ENCODE measurements around the gene ATP13A5.

The ATP13A5 gene

GRCh38 chr3:193313061-193313958 is 65.2 kb downstream of the ATP13A5 start:
- TF ChIP-seq, protein P1, sequence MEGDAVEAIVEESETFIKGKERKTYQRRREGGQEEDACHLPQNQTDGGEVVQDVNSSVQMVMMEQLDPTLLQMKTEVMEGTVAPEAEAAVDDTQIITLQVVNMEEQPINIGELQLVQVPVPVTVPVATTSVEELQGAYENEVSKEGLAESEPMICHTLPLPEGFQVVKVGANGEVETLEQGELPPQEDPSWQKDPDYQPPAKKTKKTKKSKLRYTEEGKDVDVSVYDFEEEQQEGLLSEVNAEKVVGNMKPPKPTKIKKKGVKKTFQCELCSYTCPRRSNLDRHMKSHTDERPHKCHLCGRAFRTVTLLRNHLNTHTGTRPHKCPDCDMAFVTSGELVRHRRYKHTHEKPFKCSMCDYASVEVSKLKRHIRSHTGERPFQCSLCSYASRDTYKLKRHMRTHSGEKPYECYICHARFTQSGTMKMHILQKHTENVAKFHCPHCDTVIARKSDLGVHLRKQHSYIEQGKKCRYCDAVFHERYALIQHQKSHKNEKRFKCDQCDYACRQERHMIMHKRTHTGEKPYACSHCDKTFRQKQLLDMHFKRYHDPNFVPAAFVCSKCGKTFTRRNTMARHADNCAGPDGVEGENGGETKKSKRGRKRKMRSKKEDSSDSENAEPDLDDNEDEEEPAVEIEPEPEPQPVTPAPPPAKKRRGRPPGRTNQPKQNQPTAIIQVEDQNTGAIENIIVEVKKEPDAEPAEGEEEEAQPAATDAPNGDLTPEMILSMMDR (IDR thresholded peaks at IDR 0.05; ENCODE audit: extremely low read depth, insufficient read depth, missing control alignments), result no peak
- no peak for DNase-seq (ENCODE audit: low spot score)
- in situ Hi-C loops (cut with MboI; ENCODE audit: low pct_unique_long_range_greater_than_20kb, low sequenced_read_pairs, unreplicated experiment), result no loop called here

GRCh38 chr3:193310914-193311723 is 67.4 kb downstream of the ATP13A5 start:
- no peak for DNase-seq (ENCODE audit: low spot score)
- in situ Hi-C loops (cut with MboI; ENCODE audit: low pct_unique_long_range_greater_than_20kb, low sequenced_read_pairs, unreplicated experiment), result no loop called here
- TF ChIP-seq, protein P1 (IDR thresholded peaks at IDR 0.05; ENCODE audit: extremely low read depth, insufficient read depth, missing control alignments), result no peak

- in situ Hi-C loops (cut with MboI; ENCODE audit: low pct_unique_long_range_greater_than_20kb, low sequenced_read_pairs, unreplicated experiment), result no loop called here
- DNase-seq (ENCODE audit: low spot score), result no peak
- TF ChIP-seq, protein P1 (IDR thresholded peaks at IDR 0.05; ENCODE audit: extremely low read depth, insufficient read depth, missing control alignments), result no peak
These were observed 73.2 kb downstream of the ATP13A5 start for GRCh38 chr3:193305356-193305755.

DNA sequence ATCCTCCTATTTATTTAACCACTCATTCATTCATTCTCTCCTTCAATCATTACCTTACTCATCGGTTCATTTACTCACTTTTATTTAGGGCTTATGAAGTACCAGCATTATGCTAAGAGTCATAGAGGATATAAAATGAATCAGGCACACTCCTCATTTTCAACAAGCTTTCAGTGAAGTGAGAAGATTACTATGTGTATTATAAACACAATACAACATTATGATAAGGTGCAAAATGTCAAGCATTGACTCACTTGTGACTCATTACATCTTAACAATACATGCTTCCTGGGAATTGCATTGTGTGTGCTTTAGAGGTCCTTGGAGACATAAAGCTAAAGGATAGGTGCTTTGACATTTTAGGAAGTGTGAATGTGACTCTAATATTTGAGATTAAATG is 77.1 kb downstream of the ATP13A5 start:
- in situ Hi-C loops (cut with MboI; ENCODE audit: low pct_unique_long_range_greater_than_20kb, low sequenced_read_pairs, unreplicated experiment), result no loop called here
- no peak for DNase-seq (ENCODE audit: low spot score)
- TF ChIP-seq, protein P1 (IDR thresholded peaks at IDR 0.05; ENCODE audit: extremely low read depth, insufficient read depth, missing control alignments), result no peak

DNA sequence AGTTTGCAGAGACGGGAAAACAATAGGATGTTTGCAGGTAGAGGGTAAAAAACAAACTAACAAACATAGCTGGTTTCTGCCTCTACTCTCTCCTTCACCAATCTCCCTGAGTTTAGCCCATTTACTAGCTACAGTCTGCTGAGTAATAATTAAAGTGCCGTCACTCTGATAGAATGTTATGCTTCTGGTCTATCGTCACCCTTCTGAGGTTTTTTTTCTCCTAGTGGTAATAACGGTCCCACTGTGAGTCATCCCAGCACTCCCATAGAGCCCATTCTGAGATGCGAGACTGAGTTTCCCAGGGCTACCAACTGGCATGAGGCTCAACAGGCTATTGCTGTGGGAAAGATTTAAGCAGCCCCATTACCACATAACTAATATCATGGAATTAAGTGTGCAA is 81.1 kb downstream of the ATP13A5 start:
- no peak for DNase-seq (ENCODE audit: low spot score)
- TF ChIP-seq, protein P1 (IDR thresholded peaks at IDR 0.05; ENCODE audit: extremely low read depth, insufficient read depth, missing control alignments), result no peak
- in situ Hi-C loops (cut with MboI; ENCODE audit: low pct_unique_long_range_greater_than_20kb, low sequenced_read_pairs, unreplicated experiment), result no loop called here

GRCh38 chr3:193295985-193296384 is 82.6 kb downstream of the ATP13A5 start:
- TF ChIP-seq, protein P1 (IDR thresholded peaks at IDR 0.05; ENCODE audit: extremely low read depth, insufficient read depth, missing control alignments), result no peak
- DNase-seq (ENCODE audit: low spot score), result no peak
- in situ Hi-C loops (cut with MboI; ENCODE audit: low pct_unique_long_range_greater_than_20kb, low sequenced_read_pairs, unreplicated experiment), result no loop called here
